Suprapubic skin (tissue), 4 donors: Measurements from ENCODE around the gene CWH43.
"Not testable (repeated sequence)": the region's sequence is repeated elsewhere in the genome, so short reads cannot be mapped to it uniquely, and the experiment has no call there.

Source experiments
- EP300 ChIP-seq: sonication (generic); formaldehyde crosslinking; IDR thresholded peaks from one replicate; pipeline ENCODE4 v1.6.1; 2017; ENCODE audit warnings: antibody characterized with exemption
- POLR2A ChIP-seq, 2 donors: fragments of 450-650 bp; IDR thresholded peaks; one replicate each; pipeline ENCODE4 v1.6.1; 2017; ENCODE audit warnings: antibody characterized with exemption in 2 of 2, mild to moderate bottlenecking in 2 of 2, moderate library complexity in 2 of 2
- POLR2AphosphoS5 ChIP-seq, 3 donors: sonication (generic); formaldehyde crosslinking; IDR thresholded peaks; one replicate each; pipeline ENCODE4 v1.6.1; 2017; ENCODE audit warnings: antibody characterized with exemption in 3 of 3
- TF ChIP-seq, protein P1 (sequence below), 2 donors: fragments of 200-600 bp in 1 of 2; fragments of 450-650 bp in 1 of 2; sonication (generic) in 1 of 2; IDR thresholded peaks; one replicate each; pipeline ENCODE4 v1.5.1; 2016 to 2019; ENCODE audit warnings: antibody characterized with exemption in 2 of 2, mild to moderate bottlenecking in 1 of 2, moderate library complexity in 1 of 2

DNA sequence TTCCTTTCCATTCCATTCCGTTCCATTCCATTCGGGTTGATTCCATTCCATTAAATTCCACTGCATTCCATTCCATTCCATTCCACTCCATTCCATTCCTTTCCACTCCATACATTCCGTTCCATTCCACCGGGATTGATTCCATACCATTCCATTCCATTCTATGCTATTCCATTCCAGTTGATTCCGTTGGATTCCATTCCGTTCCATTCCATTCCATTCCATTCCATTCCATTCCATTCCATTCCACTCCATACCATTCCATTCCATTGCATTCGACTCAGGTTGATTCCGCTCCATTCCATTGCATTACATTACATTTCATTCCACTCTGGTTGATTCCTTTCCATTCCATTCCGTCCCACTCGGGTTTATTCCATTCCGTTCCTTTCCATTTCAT, 110.1 kb downstream of the CWH43 start:
- TF ChIP-seq, protein P1, sequence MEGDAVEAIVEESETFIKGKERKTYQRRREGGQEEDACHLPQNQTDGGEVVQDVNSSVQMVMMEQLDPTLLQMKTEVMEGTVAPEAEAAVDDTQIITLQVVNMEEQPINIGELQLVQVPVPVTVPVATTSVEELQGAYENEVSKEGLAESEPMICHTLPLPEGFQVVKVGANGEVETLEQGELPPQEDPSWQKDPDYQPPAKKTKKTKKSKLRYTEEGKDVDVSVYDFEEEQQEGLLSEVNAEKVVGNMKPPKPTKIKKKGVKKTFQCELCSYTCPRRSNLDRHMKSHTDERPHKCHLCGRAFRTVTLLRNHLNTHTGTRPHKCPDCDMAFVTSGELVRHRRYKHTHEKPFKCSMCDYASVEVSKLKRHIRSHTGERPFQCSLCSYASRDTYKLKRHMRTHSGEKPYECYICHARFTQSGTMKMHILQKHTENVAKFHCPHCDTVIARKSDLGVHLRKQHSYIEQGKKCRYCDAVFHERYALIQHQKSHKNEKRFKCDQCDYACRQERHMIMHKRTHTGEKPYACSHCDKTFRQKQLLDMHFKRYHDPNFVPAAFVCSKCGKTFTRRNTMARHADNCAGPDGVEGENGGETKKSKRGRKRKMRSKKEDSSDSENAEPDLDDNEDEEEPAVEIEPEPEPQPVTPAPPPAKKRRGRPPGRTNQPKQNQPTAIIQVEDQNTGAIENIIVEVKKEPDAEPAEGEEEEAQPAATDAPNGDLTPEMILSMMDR (IDR thresholded peaks at IDR 0.05), result not testable (repeated sequence)
- TF ChIP-seq POLR2A (IDR thresholded peaks at IDR 0.05); POLR2AphosphoS5 (IDR thresholded peaks at IDR 0.05); EP300: not testable (repeated sequence)
